Measurements from ENCODE around the gene HMX1.

GRCh38 chr4:8917321-8917811 is 45.7 kb upstream of the HMX1 start:
- TF ChIP-seq CTCF (optimal IDR thresholded peaks at IDR 0.05 in 1 of 3, IDR thresholded peaks at IDR 0.05 in 1 of 3, conservative IDR thresholded peaks at IDR 0.05 in 1 of 3; ENCODE audit: extremely low read depth in 1 of 3, insufficient read depth in 2 of 3, low read length in 3 of 3): no peak
- TF ChIP-seq EZH2 (IDR thresholded peaks at IDR 0.05; ENCODE audit: low read length): no peak

Measured in keratinocyte (primary cell).